ENCODE results near the gene B4GALT5.
"Not testable (repeated sequence)": the region's sequence is repeated elsewhere in the genome, so short reads cannot be mapped to it uniquely, and the experiment has no call there.

The B4GALT5 gene

DNA sequence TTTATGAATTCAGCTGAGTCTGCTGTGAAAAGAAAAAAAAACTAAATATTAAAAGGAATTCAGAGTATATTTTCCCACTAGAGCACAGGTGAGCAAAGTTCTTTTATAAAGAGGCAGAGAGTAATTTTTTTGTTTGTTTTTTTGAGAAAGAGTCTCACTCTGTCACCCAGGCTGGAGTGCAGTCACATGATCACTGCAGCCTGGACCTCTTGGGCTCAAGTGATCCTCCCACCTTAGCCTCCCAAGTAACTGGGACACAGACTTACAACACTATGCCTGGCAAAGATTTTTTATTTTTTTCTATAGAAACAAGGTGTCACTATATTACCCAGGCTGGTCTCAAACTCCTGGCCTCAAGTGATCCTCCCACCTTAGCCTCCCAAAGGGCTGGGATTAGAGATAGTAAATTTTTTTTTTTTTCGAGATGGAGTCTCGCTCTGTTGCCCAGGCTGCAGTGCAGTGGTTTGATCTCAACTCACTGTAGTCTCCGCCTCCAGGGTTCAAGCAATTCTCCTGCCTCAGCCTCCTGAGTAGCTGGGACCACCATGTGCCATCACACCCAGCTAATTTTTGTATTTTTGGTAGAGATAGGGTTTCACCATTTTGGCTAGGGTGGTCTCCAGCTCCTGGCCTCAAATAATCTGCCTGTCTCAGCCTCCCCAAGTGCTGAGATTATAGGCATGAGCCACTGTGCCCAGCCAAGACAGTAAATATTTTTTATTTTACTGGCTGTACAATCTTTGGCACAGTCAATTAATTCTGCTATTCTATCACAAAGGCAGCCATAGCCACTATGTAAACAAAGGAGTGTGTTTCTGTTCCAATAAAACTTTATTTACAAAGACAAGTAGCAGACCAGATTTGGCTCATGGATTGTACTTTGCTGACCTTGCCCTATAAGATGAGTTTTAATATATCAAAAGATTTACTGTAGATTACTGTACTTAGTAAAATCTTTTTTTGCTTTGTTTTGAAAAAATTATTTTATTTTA lies 14.5 kb upstream of the B4GALT5 start:
- DNase-seq: no peak

DNA sequence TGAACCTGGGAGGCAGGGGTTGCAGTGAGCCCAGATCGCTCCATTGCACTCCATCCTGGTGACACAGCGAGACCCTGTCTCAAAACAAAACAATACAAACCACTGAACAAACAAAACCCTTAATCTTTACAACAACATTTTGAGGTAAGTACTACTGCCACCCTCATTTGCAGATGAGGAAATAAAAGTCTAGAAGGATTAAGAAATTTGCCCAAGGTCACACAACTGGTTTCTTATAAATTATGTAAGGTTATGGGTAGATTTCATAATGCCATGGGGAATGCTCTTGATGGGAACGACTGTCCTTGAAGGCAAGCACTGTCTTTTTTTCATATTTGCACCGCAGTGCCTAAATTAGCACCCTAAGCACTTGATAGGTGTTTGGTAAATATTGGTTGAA lies 13.8 kb upstream of the B4GALT5 start:
- DNase-seq: peak; percentile 21

DNA sequence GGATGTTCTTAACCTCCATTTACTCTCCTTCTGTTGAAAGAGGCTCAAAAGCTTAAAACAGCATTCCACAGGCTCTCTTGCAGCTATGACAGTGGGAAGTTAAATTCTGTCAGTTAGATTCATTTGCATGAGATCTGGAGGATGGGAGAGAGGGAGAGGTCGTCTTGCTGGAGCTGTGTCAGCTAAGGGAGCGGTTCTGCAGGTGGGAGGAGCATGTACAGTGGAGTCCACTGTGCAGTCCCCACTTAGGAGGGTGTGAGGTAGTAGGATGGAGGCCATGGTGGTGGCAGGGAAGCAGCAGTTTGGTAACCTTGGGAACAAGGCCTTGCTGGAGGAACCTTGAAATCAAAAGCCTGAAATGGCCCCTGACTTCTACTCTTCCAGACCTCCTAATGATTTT lies 12.0 kb upstream of the B4GALT5 start:
- peak; percentile 4 for DNase-seq

DNA sequence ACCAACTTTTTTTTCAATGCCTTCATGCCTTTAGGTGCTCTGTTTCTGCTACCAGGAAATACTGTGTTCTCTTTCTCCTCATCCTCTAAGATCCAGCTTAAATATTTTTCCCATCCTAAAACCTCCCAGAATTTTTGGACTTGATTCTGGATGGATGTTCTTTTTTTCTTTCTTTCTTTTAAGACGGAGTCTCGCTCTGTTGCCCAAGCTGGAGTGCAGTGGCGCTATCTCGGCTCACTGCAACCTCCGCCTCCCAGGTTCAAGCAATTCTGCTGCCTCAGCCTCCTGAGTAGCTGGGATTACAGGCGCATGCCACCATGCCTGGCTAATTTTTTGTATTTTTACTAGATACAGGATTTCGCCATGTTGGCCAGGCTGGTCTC lies 11.5 kb upstream of the B4GALT5 start:
- peak; percentile 2 for DNase-seq

DNA sequence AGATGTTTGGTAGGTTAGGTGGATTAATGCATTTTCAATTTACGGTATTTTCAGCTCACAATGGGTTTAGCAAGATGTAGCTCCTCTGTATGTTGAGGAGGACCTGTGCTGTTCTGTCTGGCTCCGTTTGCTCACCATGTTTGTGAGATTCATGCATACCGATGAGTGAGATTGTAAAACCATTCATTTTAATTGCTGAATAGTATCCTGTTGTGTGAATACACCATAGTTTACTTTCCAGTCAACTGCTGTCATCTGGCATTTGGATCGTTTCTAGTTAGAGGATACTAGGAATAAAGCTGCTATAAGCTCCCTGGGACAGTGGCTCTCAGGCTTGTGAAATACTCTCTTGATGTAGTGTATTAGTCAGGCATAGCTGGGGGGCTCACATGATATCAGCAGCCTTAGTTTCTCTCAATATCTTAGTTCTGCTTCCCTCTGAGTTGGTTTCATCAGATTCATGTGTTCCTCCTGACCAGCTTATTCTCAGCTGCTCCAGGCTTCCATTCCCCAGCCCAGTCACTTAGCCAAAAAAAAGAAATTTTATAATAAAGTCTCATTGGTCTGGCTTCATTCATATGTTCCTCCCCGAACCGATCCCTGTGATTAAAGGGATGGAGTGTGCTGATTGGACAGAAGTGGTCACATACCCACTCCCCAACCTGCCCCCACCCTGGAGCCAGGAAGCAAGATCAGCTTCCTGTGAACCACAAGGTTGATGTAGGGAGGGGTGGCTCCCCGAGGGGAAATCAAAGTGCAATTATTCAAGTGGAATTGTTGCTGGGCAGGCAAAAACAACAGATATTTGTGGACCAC lies 10.9 kb upstream of the B4GALT5 start:
- DNase-seq: peak; percentile 54

DNA sequence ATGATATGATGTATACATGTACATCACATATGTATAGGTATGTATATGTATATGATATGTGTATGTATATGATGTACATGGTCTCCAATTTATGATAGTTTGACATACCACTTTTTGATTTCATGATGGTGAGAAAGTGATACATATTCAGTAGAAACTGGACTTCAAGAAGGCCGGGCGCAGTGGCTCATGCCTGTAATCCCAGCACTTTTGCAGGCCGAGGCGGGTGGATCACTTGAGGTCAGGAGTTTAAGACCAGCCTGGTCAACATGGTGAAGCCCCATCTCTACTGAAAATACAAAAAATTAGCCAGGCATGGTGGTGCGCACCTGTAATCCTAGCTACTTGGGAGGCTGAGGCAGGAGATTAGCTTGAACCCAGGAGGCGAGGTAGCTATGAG lies 10.1 kb upstream of the B4GALT5 start:
- not testable (repeated sequence) for DNase-seq

DNA sequence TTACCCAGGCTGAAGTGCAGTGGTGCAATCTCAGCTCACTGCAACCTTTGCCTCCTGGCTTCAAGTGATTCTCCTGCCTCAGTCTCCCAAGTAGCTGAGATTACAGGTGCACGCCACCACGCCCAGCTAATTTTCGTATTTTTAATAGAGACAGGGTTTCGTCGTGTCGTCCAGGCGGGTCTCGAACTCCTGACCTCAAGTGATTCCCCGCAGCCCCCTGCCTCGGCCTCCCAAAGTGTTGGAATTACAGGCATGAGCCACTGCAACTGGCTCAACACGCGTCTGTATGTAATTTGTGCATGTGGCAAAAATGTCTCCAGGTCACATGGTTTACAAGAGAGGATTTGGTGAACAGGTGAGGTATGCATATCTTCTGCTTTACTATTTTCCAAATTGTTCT lies 7.6 kb upstream of the B4GALT5 start:
- DNase-seq: not testable (repeated sequence)

DNA sequence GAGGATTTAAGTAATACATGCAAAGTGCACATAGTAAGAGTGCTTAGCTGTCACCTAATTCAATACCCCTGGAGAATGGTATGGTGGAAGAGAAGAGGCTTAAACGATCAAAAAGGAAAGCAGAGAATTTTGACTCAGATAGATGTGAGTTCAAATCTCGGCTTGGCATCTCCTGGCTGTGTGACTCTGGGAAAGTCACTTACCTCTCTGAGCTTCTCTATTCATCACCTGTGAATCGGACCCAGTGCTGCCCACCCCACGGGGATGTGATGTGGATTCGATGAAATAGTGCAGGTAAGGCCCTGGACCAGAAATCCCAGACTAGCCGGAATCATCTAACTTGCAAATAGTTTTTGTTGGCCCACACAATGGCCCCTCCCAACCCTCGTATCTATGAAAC lies 1.8 kb upstream of the B4GALT5 start:
- DNase-seq: no peak

DNA sequence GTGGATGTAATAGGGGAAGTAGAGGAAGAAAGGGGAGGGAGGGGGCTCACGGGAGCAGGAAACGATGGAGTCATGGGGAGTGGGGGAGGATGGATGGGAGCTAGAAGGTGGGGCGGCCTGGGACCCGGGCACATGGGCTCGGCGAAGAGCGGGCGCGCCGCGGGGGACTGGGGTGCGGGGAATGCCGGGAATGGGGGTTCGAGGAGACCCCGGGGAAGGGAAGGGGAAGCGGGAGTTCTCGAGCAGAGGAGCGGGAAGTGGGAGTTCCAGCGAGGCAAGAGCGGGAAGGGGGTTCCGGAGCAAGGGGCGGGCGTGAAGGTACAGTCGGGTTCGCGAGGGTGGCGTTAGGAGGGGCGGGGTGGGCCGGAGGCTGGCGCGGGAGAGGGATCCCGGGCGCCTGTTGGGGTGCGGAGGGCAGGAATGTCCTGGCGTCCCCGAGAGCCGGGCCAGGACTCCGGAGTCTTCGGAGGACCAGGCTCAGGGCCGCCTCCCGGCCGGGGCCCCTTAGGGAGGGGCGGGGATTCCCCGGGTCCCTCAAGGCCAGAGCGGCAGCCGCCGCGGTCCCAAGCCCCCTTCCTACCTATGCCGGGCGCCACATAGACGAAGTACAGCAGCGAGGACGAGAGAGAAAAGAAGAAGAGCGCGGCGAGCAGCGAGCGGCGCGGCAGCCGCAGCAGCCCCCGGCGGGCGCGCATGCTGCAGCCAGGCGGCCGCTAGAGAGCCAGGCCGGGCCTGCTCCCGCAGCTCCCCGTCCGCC lies 504 bp downstream of the B4GALT5 start:
- peak; percentile 77 for DNase-seq

DNA sequence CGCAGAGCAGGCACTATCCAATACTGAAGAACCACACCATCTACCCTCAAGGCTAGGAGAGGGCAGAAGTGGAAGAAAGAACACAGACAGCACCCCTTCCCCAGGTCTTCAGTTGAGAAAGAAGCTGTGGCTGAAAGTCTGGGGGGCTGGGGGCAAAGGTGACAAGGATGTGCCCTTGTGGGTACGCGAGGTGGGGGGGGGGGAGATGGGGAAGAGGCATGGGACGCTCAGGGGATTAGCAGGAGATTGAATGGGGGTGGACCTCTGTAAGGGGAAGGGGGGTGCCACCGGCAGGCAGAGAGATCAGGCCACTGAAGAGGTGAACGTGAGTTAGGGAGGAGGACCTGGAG lies 1.1 kb downstream of the B4GALT5 start:
- DNase-seq: no peak

DNA sequence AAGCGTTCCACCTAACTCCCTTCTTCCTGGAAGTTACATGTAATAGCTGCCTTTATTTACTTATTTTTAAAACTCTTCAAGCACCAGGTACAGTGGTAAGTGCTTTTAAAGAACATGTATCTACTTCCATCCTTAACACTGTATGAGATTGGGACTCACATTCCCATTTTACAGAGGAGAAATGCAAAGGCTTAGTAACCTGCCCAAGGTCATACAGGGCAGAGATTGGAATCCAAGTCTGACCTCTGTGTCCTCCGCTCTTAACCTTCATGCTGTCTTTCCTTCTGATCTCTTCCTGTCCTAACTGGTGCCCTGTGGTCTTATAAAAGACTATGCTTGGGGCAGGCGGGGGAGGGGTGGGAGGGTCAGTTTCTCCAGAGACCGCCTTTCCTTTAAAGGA lies 1.6 kb downstream of the B4GALT5 start:
- DNase-seq: no peak

DNA sequence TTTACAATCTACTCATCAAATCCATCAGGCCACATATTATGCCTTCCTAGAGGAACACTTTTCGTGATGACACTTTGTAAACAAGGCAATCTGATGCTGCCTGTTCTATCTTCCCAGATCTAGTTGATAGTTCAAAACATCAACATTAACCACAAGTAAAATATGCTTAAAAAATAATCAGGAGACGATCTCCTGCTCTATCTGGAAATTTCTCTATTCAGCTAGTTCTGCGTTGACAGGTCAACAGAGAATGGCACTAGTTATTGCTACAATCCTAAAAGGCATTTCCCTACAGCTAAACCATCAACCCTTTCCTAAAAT lies 2.1 kb downstream of the B4GALT5 start:
- DNase-seq: no peak

DNA sequence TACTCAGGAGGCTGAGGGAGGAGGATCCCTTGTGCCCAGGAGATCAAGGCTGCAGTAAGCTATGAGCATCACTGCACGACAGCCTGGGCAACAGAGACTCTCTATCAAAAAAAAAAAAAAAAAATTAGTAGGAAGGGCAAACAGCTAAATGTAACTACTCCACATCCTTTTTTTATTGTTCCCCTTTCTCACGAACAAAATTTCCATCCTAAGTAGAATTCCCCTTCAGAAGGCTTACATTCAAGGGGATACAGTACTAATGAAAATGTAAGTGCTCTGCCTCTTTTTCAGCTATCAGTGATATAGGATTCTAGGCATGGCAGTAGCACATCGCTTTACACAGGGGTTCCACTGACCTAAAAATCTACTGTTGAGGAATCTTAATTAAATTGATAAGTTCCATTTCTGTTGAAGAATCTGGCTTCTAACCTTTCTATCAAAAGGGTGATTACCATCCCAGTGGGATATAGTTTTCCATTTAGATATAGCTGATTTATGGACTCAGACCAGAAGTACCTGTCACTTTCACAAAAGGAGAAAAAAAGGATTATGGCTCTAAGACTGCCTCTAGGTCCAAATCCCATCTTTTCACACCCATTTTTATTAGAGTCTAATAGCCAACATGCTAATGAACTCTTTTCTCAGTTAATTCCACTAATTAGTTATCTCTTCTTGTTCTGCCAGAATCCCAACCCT lies 2.6 kb downstream of the B4GALT5 start:
- DNase-seq: no peak

DNA sequence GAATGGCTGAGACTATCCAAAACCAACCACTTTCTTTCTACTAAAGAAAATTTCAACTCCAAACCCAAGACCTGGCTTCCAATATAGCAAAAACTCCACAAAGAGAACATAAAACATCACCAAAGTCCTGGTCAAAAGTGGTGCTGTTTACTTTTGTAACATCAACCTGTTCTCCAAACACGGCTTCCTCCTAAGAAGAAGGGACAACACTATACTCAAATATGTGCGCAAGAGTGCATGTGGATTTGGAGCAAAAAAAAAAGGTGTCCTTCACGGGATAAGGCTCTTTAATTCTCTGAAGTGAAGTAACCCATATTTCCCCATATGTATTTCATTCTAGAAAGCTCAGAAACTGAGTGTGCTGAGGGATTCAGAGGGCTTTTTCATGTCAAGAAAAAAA lies 6.6 kb downstream of the B4GALT5 start:
- no peak for DNase-seq

DNA sequence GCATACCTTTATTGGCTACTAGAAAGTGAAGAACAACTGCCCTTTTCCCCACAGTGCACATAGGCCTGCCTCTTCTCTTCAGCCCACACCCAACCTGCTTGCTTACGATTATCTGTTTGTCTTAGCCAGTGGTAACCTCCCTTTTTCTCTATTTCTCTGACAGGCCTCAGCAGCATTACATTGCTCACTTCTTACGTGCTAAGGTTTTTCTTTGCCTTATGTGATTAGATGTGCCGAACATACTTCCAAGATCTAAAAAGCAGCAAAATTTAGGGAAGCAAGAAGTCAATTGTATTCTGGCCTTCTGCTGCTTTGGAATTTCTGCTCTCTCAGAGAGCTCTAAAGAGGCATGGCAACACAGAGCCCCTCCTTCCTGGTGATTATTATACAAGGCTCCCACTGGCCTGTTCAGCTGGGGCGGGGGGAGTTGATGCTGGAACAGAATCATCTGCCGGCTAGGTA lies 7.0 kb downstream of the B4GALT5 start:
- DNase-seq: no peak

DNA sequence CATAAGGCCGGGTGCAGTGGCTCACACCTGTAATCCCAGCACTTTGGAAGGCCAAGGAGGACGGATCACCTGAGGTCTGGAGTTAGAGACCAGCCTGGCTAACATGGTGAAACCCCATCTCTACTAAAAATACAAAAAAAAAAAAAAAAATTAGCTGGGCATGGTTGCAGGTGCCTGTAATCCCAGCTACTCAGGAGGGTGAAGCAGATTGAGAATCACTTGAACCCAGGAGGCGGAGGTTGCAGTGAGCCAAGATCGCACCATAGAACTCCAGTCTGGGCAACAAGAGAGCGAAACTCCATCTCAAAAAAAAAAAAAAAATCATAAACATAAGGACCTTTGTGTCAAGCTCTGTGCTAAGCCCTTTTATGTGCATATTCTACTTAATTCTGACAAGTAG lies 7.8 kb downstream of the B4GALT5 start:
- DNase-seq: not testable (repeated sequence)

DNA sequence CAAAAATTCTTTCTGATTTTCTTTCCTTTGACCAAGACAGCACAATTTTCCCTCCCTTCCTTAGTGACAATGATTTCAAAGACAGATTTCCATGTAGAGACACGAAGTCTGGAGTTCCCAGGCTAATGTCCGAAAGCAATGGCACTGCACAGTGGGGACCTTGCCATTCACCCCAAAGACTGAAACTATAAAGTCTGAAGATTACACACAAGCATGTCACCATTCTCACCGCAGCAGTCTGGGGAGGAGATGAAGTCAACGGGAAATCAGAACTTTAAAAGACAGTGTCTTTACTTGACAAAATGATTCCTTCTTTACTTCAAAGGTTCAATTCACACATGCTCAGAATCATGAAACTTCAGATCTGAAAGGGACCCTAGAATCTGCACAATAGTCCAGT lies 8.3 kb downstream of the B4GALT5 start:
- no peak for DNase-seq

DNA sequence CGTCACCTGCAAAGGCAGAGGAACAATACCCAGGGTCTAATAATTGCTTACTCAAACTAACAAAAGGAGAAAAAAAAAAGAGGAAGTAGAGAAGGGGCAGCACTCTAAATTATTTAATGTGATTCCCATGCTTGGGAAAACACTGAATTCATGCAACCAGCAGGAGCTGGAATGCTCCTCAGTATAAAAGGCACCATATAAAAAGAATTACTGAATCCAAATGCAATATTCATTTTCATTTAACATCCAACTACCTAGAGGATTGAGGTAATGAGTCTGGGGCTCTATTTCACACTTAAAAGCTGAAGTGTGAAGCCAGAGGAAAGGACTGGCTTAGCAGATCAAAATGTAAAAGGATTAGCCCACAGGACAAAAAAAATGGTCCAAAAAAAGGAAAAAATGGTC lies 8.7 kb downstream of the B4GALT5 start:
- no peak for DNase-seq

DNA sequence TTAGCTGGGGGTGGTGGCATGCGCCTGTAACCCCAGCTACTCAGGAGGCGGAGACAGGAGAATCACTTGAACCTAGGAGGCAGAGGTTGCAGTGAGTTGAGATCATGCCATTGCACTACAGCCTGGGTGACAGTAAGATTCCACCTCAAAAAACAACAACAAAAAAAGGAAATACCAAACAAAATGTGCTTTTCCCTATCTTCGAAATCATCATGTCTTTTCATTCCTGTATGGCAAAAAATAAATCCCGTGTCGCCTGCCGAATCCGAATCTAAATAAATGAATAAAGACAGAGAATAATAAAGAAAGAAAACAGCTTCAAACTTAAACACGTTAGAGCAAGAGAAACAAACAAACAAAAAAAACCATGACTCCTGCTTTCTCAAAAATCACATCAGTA lies 11.8 kb downstream of the B4GALT5 start:
- DNase-seq: no peak

DNA sequence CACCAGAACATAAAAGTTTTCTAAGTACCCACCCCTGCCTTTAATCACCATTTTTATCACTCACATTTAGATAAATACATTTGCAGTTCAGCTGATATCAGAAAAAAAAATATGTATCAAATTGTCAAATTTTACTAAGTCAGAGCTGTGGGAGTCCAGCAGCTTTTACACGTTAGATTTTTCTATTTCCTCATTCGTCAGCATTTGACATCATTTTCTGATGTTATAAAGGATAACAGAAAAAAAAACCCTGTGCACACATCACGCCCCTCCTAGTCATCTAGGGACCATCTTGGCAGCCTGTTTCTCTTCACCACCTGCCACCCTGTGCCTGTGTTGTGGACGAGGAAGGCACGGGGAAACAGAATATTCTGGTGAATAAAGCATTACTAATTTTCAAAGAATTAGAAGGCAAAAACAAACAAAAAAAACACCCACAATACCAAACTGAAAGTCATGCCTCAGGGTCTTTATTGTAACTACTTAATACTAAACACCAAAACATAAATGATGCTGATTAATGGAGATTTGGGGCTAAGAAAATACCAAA lies 12.4 kb downstream of the B4GALT5 start:
- DNase-seq: peak; percentile 75

DNA sequence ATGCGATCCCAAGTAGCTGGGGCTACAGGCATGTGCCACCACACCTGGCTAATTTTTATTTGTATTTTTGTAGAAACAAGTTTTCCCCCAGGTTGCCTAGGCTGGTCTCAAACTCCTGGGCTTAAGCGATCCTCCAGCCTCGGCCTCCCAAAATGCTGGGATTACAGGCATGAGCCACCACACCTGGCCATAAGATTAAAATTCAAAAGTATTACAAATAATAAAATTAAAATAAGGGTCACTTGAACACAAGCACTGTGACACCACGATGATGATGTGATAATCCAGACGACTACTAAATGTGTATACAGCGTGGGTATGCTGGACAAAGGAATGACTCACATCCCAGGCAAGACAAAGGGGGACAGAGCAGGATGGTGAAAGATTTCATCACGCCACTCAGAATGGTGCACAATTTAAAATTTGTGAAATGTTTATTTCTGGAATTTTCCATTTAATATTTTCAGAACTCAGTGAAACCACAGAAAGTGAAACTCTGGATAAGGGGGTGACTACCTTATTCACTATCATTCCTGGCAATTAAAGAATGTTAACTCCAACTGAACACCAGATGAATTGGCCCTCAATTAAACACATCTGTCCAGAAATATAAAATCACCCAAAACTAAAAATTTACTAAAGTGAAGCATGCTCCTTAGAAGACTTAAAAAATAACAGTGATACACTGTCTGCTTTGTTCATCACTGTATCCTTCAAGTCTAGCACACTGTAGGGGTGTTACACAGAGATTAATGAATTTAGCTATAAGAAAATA lies 13.1 kb downstream of the B4GALT5 start:
- DNase-seq: no peak
